DND-41 (cell line): ENCODE data around the gene AP2B1.
"Not testable (repeated sequence)": the region's sequence is repeated elsewhere in the genome, so short reads cannot be mapped to it uniquely, and the experiment has no call there.

ENCODE experiments used
- ATAC-seq: fragments of 200-7000 bp; cut with Tn5 transposase; 3 replicates; pipeline ENCODE4 v1.9.1; 2021; ENCODE audit warnings: low read depth; ENCODE audit not compliant: insufficient read depth
- DNase-seq: peaks from one replicate; pipeline ENCODE4 v3.0.0-alpha.2; 2020
- H2AFZ ChIP-seq: 2 replicates; pipeline ENCODE4 v1.6.0; 2012; ENCODE audit warnings: low read depth, low read length
- H3K27ac ChIP-seq: 2 replicates; pipeline ENCODE4 v1.5.1; 2012; ENCODE audit warnings: low read length, inconsistent platforms
- H3K27me3 ChIP-seq: fragments of 200-600 bp; sonication (generic); 2 replicates; pipeline ENCODE4 v1.6.0; 2012; ENCODE audit warnings: low read length, mild to moderate bottlenecking, inconsistent platforms; ENCODE audit not compliant: insufficient read depth, poor library complexity
- H3K36me3 ChIP-seq: 2 replicates; pipeline ENCODE4 v1.5.1; 2012; ENCODE audit warnings: low read length, inconsistent platforms; ENCODE audit not compliant: insufficient read depth
- H3K4me1 ChIP-seq: 2 replicates; pipeline ENCODE4 v1.5.1; 2012; ENCODE audit warnings: mild to moderate bottlenecking, low read length; ENCODE audit not compliant: insufficient read depth
- H3K4me2 ChIP-seq: 2 replicates; pipeline ENCODE4 v1.6.0; 2012; ENCODE audit warnings: mild to moderate bottlenecking, moderate library complexity, low read length, inconsistent platforms; ENCODE audit not compliant: insufficient read depth
- H3K4me3 ChIP-seq, 2 experiments: fragments of 200-600 bp in 1 of 2; shearing (Covaris generic) in 1 of 2; 2 replicates each; pipeline ENCODE4 v1.5.1; 2012 to 2016; ENCODE audit warnings: inconsistent platforms in 2 of 2, low read length in 2 of 2, mild to moderate bottlenecking in 2 of 2, low read depth in 1 of 2, moderate library complexity in 1 of 2
- H3K79me2 ChIP-seq: 2 replicates; pipeline ENCODE4 v1.6.0; 2012; ENCODE audit warnings: low read length, inconsistent platforms; ENCODE audit not compliant: insufficient read depth
- H3K9ac ChIP-seq: 2 replicates; pipeline ENCODE4 v1.6.0; 2012; ENCODE audit warnings: low read depth, mild to moderate bottlenecking, inconsistent platforms, low read length, moderate library complexity
- H3K9me3 ChIP-seq: 2 replicates; pipeline ENCODE4 v1.5.1; 2012; ENCODE audit warnings: low read length, moderate library complexity, mild to moderate bottlenecking, inconsistent platforms; ENCODE audit not compliant: insufficient read depth, severe bottlenecking
- H4K20me1 ChIP-seq: 2 replicates; pipeline ENCODE4 v1.6.0; 2012; ENCODE audit warnings: low read length; ENCODE audit not compliant: insufficient read depth
- EZH2 ChIP-seq: IDR thresholded peaks from 3 replicates; pipeline ENCODE4 v1.6.1; 2012; ENCODE audit warnings: borderline replicate concordance, low read depth, mild to moderate bottlenecking, moderate library complexity, low read length, inconsistent platforms; ENCODE audit not compliant: severe bottlenecking
- TF ChIP-seq, protein P1 (sequence below): IDR thresholded peaks from 2 replicates; pipeline ENCODE4 v1.5.1; 2012; ENCODE audit warnings: borderline replicate concordance, low read length, moderate library complexity, mild to moderate bottlenecking; ENCODE audit not compliant: poor library complexity, severe bottlenecking; ENCODE audit errors: extremely low read depth

Gene AP2B1

DNA sequence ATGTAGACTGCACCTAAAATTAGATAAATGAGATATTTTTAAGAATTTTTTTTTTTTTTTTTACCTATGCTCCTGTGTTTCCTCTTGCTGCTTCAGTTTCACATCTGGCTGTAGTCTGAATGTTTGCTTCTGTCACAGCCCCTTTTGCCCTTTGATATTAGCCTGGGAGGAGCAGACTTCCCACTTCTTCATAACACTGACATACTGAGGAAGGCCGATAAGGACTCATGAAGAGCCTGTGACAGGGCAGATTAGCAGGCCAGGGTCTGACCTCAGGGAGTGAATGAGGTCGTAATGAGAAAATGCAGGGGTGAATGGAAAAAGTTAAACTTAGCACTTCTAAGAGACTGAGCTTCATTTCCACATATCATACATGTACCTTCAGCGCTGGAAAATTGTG is 26.4 kb upstream of the AP2B1 start, which contains the start of gene SLFN14:
TSS of gene SLFN14 (minus strand) at position 117 of the 400 bp plus-strand sequence. CDS start 2,757 bp downstream, outside the sequence.
- TF ChIP-seq, protein P1, sequence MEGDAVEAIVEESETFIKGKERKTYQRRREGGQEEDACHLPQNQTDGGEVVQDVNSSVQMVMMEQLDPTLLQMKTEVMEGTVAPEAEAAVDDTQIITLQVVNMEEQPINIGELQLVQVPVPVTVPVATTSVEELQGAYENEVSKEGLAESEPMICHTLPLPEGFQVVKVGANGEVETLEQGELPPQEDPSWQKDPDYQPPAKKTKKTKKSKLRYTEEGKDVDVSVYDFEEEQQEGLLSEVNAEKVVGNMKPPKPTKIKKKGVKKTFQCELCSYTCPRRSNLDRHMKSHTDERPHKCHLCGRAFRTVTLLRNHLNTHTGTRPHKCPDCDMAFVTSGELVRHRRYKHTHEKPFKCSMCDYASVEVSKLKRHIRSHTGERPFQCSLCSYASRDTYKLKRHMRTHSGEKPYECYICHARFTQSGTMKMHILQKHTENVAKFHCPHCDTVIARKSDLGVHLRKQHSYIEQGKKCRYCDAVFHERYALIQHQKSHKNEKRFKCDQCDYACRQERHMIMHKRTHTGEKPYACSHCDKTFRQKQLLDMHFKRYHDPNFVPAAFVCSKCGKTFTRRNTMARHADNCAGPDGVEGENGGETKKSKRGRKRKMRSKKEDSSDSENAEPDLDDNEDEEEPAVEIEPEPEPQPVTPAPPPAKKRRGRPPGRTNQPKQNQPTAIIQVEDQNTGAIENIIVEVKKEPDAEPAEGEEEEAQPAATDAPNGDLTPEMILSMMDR = no peak
- no peak for TF ChIP-seq EZH2
- no peaks in the 10 kb centered on the region for H3K79me2 ChIP-seq
- no peaks in the 10 kb centered on the region for H3K4me1 ChIP-seq

DNA sequence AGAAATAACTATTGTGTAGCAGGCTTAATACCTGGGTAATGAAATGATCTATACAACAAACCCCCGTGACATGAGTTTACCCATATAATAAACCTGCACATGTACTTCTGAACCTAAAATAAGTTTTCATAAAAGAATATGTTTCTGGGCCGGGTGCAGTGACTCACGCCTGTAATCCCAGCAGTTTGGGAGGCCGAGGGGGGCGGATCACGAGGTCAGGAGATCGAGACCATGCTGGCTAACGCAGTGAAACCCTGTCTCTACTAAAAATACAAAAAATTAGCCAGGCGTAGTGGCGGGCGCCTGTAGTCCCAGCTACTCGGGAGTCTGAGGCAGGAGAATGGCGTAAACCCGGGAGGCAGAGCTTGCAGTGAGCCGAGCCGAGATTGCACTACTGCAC is 23.9 kb upstream of the AP2B1 start:
- not testable (repeated sequence) for H3K79me2 ChIP-seq, H3K27me3 ChIP-seq, H3K4me3 ChIP-seq, H3K9ac ChIP-seq, H3K4me1 ChIP-seq, H3K27ac ChIP-seq, H2AFZ ChIP-seq, H3K4me2 ChIP-seq, H4K20me1 ChIP-seq, ATAC-seq, H3K36me3 ChIP-seq, DNase-seq, H3K9me3 ChIP-seq

More for the DNA sequence above, 26.4 kb upstream of the AP2B1 start, which contains the start of gene SLFN14:
- no peaks in the 10 kb centered on the region for H3K9me3 ChIP-seq
- no peak within 1 kb of the TSS for H2AFZ ChIP-seq
- no peaks in the 10 kb centered on the region for H3K36me3 ChIP-seq
- H4K20me1 ChIP-seq = no peaks in the 10 kb centered on the region
- ATAC-seq (no peak), DNase-seq (no peak)
- H3K27ac ChIP-seq = no peak within 1 kb of the TSS
- H3K4me3 ChIP-seq = no peak within 1 kb of the TSS
- H3K4me2 ChIP-seq = no peak within 1 kb of the TSS
- H3K9ac ChIP-seq = no peak within 1 kb of the TSS
- H3K27me3 ChIP-seq = peaks cover 5% of the 10 kb centered on the region

DNA sequence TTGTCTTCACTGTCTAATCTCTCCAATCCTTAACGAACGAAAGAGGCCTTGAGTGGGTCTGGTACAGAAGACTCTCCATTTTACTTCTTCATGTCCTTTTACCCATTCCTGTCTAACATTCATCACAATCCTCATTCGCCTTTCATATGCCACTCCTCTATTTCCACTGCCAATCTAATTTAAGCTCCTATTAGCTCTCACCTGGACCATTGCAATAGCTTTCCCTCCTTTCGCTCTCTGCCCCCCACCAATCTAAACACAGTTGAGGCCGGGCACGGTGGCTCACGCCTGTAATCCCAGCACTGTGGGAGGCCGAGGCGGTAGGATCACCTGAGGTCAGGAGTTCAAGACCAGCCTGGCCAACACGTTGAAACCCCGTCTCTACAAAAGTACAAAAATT is 20.2 kb upstream of the AP2B1 start:
- H2AFZ ChIP-seq = peak overlapping the region; percentile 60
- H3K9me3 ChIP-seq = no peaks in the 10 kb centered on the region
- H4K20me1 ChIP-seq = peaks cover 5% of the 10 kb centered on the region; the same call in 1 of the 2 replicates
- peaks cover 10% of the 10 kb centered on the region for H3K36me3 ChIP-seq
- ATAC-seq (no peak), DNase-seq (no peak)
- H3K9ac ChIP-seq = peak overlapping the region; percentile 72
- H3K4me3 ChIP-seq = peak overlapping the region in 1 of 2 experiments; percentile 67; a peak in 2 of 4 replicates
- H3K79me2 ChIP-seq = peaks cover 44% of the 10 kb centered on the region
- H3K4me1 ChIP-seq = peaks cover 38% of the 10 kb centered on the region
- H3K27me3 ChIP-seq = no peaks in the 10 kb centered on the region
- H3K27ac ChIP-seq = peak overlapping the region; percentile 85; the same call in 1 of the 2 replicates
- H3K4me2 ChIP-seq = peak overlapping the region; percentile 97
- no peak for TF ChIP-seq EZH2
- TF ChIP-seq, protein P1 = no peak

DNA sequence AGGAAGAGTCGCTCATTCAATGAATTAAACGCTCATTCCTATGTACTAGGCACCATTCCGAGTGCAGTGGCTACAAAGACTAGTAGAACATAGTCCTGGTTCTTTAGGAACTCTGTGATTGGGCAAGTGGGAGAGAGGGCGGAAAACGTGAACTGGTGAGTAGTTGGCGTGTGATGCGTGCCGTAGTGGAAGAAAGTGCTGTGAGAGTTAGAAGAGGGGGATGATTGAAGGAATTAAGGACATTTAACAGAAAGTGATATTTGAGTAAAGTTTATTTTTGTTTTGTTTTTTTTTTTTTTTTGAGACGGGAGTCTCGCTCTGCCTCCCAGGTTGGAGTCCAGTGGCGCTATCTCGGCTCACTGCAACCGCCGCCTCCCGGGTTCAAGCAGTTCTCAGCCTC is 18.6 kb upstream of the AP2B1 start:
- ATAC-seq (peak; percentile 34; the same call in 1 of the 3 replicates), DNase-seq (peak; percentile 36)
- Histone ChIP-seq H3K9me3 (no peaks in the 10 kb centered on the region), H3K27me3 (no peaks in the 10 kb centered on the region), H3K9ac (peak overlapping the region; percentile 72), H3K4me3 (peak overlapping the region; percentile 67 to 72), H3K36me3 (peaks cover 17% of the 10 kb centered on the region), H2AFZ (peak overlapping the region; percentile 81), H4K20me1 (peaks cover 5% of the 10 kb centered on the region; the same call in 1 of the 2 replicates), H3K79me2 (peaks cover 51% of the 10 kb centered on the region), H3K4me2 (peak overlapping the region; percentile 97), H3K4me1 (peaks cover 38% of the 10 kb centered on the region), H3K27ac (peak overlapping the region; percentile 77)
- TF ChIP-seq, protein P1 = no peak
- no peak for TF ChIP-seq EZH2
